Measurements from ENCODE around the gene POMP. TPM values are rescaled to one million over a fixed set of nuclear protein-coding genes. Genes with fewer than 3 reads are reported as not detected.

The POMP gene
- total and polyA plus RNA-seq, 4 donors: 32.2 to 132 (median 41.1) TPM

DNA sequence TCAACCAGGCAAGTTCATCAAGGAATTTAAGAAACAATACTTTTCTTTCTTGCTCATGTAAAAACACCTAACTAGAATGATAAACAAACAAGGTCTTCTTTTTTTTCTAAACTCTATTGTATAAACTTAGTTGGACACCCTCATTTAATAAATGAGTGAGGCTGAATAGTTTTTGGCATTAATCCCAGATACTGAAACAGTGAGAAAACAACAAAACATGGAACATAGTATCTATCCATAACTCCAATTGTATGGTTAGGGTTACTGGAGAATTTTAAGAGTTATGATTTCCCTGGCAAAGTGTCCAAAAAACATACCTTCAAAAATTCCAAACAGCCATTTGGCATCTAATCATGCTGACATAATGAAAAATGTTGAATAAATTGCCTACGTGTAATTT lies 5.8 kb upstream of the POMP start:
- DNase-seq (ENCODE audit: low spot score): no peak
- Histone ChIP-seq H3K4me1 (ENCODE audit: control insufficient read depth in 4 of 4, insufficient read depth in 4 of 4, low read length in 3 of 4) (peaks cover 4 to 9% (median 6%) of the 10 kb centered on the region in 4 donors), H3K9ac (ENCODE audit: low read depth in 1 of 2, low read length in 2 of 2) (no peak overlapping the region), H3K36me3 (ENCODE audit: control insufficient read depth in 4 of 4, insufficient read depth in 3 of 4, low read depth in 1 of 4, low read length in 3 of 4) (no peaks in the 10 kb centered on the region), H3K4me3 (ENCODE audit: low read depth in 1 of 3, low read length in 3 of 3) (no peak overlapping the region), H3K9me3 (ENCODE audit: control insufficient read depth in 4 of 4, low read length in 3 of 4) (no peaks in the 10 kb centered on the region), H3K27me3 (ENCODE audit: control insufficient read depth in 4 of 4, insufficient read depth in 4 of 4, low read length in 3 of 4) (no peaks in the 10 kb centered on the region), H3K27ac (ENCODE audit: low read depth in 1 of 2, low read length in 2 of 2) (no peak overlapping the region)
- no peak for TF ChIP-seq NR2F2 (IDR thresholded peaks at IDR 0.05)
- TF ChIP-seq RXRA (IDR thresholded peaks at IDR 0.05): no peak
- TF ChIP-seq GABPA (IDR thresholded peaks at IDR 0.05 in 1 of 2, conservative IDR thresholded peaks at IDR 0.05 in 1 of 2): no peak
- TF ChIP-seq SP1 (IDR thresholded peaks at IDR 0.05): no peak
- WGBS: 88% methylated on average over 1 of the region's 1 CpG

DNA sequence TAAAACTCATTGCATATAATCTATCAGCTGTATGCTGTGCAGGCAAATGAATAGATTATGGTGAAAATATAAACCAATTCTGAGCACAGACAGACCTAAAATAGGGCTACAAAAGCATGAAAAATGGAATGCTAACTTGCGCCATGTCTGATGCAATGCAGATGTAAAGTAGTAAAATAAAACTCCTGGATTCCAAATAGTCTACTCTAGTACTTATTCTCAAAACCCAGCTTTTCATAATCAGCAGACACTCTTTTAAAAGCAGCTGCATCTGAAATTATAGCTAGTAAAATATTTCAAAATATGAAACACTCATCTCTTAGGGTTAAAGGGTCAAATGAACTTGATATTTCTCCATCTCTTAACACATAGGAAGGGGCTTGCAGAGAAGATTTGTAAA lies 4.7 kb upstream of the POMP start:
- Histone ChIP-seq H3K27me3 (ENCODE audit: control insufficient read depth in 4 of 4, insufficient read depth in 4 of 4, low read length in 3 of 4) (no peaks in the 10 kb centered on the region), H3K9ac (ENCODE audit: low read depth in 1 of 2, low read length in 2 of 2) (no peak overlapping the region), H3K27ac (ENCODE audit: low read depth in 1 of 2, low read length in 2 of 2) (no peak overlapping the region), H3K9me3 (ENCODE audit: control insufficient read depth in 4 of 4, low read length in 3 of 4) (no peaks in the 10 kb centered on the region), H3K36me3 (ENCODE audit: control insufficient read depth in 4 of 4, insufficient read depth in 3 of 4, low read depth in 1 of 4, low read length in 3 of 4) (no peaks in the 10 kb centered on the region), H3K4me1 (ENCODE audit: control insufficient read depth in 4 of 4, insufficient read depth in 4 of 4, low read length in 3 of 4) (peaks cover 4 to 12% (median 7%) of the 10 kb centered on the region in 4 donors), H3K4me3 (ENCODE audit: low read depth in 1 of 3, low read length in 3 of 3) (no peak overlapping the region)
- DNase-seq (ENCODE audit: low spot score): no peak
- TF ChIP-seq JUND (IDR thresholded peaks at IDR 0.05): no peak
- no peak for TF ChIP-seq EGR1 (IDR thresholded peaks at IDR 0.05; ENCODE audit: low read depth in 2 of 2)
- TF ChIP-seq, protein P1, sequence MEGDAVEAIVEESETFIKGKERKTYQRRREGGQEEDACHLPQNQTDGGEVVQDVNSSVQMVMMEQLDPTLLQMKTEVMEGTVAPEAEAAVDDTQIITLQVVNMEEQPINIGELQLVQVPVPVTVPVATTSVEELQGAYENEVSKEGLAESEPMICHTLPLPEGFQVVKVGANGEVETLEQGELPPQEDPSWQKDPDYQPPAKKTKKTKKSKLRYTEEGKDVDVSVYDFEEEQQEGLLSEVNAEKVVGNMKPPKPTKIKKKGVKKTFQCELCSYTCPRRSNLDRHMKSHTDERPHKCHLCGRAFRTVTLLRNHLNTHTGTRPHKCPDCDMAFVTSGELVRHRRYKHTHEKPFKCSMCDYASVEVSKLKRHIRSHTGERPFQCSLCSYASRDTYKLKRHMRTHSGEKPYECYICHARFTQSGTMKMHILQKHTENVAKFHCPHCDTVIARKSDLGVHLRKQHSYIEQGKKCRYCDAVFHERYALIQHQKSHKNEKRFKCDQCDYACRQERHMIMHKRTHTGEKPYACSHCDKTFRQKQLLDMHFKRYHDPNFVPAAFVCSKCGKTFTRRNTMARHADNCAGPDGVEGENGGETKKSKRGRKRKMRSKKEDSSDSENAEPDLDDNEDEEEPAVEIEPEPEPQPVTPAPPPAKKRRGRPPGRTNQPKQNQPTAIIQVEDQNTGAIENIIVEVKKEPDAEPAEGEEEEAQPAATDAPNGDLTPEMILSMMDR (IDR thresholded peaks at IDR 0.05; ENCODE audit: low read depth, low read length, missing input control): no peak
- no peak for TF ChIP-seq NR2F2 (IDR thresholded peaks at IDR 0.05)
- TF ChIP-seq RAD21 (IDR thresholded peaks at IDR 0.05): no peak
- no peak for TF ChIP-seq FOXA2 (IDR thresholded peaks at IDR 0.05)
- TF ChIP-seq TAF1 (conservative IDR thresholded peaks at IDR 0.05): no peak
- TF ChIP-seq HNF4A (conservative IDR thresholded peaks at IDR 0.05): no peak
- TF ChIP-seq, protein P2, sequence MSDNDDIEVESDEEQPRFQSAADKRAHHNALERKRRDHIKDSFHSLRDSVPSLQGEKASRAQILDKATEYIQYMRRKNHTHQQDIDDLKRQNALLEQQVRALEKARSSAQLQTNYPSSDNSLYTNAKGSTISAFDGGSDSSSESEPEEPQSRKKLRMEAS (IDR thresholded peaks at IDR 0.05): no peak
- TF ChIP-seq YY1 (IDR thresholded peaks at IDR 0.05): no peak
- no peak for TF ChIP-seq HNF4G (IDR thresholded peaks at IDR 0.05)
- TF ChIP-seq RXRA (IDR thresholded peaks at IDR 0.05): no peak
- 99% methylated on average over 1 of the region's 1 CpG for WGBS

DNA sequence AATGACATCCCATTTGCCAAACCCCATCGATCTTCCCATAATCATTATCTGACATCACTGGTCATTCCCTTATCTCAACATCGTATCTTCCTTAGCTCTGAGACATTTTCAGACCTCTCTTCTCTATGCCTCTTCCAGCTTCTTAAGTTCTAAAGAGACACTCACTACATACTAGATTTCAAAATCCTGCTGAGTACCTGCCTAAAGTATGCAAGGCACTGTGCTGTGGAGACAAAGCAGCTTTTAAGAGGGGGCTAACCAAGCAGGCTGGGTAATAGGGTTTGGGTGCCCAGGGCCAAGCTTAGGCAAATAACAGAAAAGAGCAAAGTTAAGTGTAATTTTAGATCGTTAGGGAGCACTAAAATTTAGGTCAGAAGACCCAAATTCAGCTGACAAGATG lies 3.4 kb upstream of the POMP start:
- Histone ChIP-seq H3K27me3 (ENCODE audit: control insufficient read depth in 4 of 4, insufficient read depth in 4 of 4, low read length in 3 of 4) (no peaks in the 10 kb centered on the region), H3K9ac (ENCODE audit: low read depth in 1 of 2, low read length in 2 of 2) (no peak overlapping the region), H3K9me3 (ENCODE audit: control insufficient read depth in 4 of 4, low read length in 3 of 4) (no peaks in the 10 kb centered on the region), H3K36me3 (ENCODE audit: control insufficient read depth in 4 of 4, insufficient read depth in 3 of 4, low read depth in 1 of 4, low read length in 3 of 4) (no peaks in the 10 kb centered on the region), H3K4me3 (ENCODE audit: low read depth in 1 of 3, low read length in 3 of 3) (no peak overlapping the region), H3K27ac (ENCODE audit: low read depth in 1 of 2, low read length in 2 of 2) (no peak overlapping the region), H3K4me1 (ENCODE audit: control insufficient read depth in 4 of 4, insufficient read depth in 4 of 4, low read length in 3 of 4) (peaks cover 7 to 23% (median 16%) of the 10 kb centered on the region in 4 donors)
- no peak for DNase-seq (ENCODE audit: low spot score)
- WGBS: 79% methylated on average over 3 of the region's 3 CpGs
- no peak for TF ChIP-seq SP1 (IDR thresholded peaks at IDR 0.05)
- TF ChIP-seq, protein P3, sequence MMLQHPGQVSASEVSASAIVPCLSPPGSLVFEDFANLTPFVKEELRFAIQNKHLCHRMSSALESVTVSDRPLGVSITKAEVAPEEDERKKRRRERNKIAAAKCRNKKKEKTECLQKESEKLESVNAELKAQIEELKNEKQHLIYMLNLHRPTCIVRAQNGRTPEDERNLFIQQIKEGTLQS (IDR thresholded peaks at IDR 0.05): no peak
- TF ChIP-seq FOXA2 (IDR thresholded peaks at IDR 0.05): no peak
- TF ChIP-seq, protein P4, sequence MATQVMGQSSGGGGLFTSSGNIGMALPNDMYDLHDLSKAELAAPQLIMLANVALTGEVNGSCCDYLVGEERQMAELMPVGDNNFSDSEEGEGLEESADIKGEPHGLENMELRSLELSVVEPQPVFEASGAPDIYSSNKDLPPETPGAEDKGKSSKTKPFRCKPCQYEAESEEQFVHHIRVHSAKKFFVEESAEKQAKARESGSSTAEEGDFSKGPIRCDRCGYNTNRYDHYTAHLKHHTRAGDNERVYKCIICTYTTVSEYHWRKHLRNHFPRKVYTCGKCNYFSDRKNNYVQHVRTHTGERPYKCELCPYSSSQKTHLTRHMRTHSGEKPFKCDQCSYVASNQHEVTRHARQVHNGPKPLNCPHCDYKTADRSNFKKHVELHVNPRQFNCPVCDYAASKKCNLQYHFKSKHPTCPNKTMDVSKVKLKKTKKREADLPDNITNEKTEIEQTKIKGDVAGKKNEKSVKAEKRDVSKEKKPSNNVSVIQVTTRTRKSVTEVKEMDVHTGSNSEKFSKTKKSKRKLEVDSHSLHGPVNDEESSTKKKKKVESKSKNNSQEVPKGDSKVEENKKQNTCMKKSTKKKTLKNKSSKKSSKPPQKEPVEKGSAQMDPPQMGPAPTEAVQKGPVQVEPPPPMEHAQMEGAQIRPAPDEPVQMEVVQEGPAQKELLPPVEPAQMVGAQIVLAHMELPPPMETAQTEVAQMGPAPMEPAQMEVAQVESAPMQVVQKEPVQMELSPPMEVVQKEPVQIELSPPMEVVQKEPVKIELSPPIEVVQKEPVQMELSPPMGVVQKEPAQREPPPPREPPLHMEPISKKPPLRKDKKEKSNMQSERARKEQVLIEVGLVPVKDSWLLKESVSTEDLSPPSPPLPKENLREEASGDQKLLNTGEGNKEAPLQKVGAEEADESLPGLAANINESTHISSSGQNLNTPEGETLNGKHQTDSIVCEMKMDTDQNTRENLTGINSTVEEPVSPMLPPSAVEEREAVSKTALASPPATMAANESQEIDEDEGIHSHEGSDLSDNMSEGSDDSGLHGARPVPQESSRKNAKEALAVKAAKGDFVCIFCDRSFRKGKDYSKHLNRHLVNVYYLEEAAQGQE (IDR thresholded peaks at IDR 0.05): no peak
- TF ChIP-seq NR2F2 (IDR thresholded peaks at IDR 0.05): no peak
- TF ChIP-seq GABPA (IDR thresholded peaks at IDR 0.05 in 1 of 2, conservative IDR thresholded peaks at IDR 0.05 in 1 of 2): no peak
- no peak for TF ChIP-seq RAD21 (IDR thresholded peaks at IDR 0.05)
- TF ChIP-seq YY1 (IDR thresholded peaks at IDR 0.05): no peak
- TF ChIP-seq, protein P1 (IDR thresholded peaks at IDR 0.05; ENCODE audit: low read depth, low read length, missing input control): no peak
